Measurements from ENCODE around the gene AKAP5.
"Not testable (repeated sequence)": the region's sequence is repeated elsewhere in the genome, so short reads cannot be mapped to it uniquely, and the experiment has no call there.

Gene AKAP5

GRCh38 chr14:64502887-64503433, 37.7 kb downstream of the AKAP5 start:
- no peak for DNase-seq (ENCODE audit: low read depth)

GRCh38 chr14:64503434-64504309, 38.4 kb downstream of the AKAP5 start, which contains the start of gene ZBTB25:
Gene ZBTB25, minus strand, starts transcription at chr14:64503838. Its CDS starts 13,305 bp downstream, at chr14:64490533.
- peak; percentile 93 for DNase-seq (ENCODE audit: low read depth)

DNA sequence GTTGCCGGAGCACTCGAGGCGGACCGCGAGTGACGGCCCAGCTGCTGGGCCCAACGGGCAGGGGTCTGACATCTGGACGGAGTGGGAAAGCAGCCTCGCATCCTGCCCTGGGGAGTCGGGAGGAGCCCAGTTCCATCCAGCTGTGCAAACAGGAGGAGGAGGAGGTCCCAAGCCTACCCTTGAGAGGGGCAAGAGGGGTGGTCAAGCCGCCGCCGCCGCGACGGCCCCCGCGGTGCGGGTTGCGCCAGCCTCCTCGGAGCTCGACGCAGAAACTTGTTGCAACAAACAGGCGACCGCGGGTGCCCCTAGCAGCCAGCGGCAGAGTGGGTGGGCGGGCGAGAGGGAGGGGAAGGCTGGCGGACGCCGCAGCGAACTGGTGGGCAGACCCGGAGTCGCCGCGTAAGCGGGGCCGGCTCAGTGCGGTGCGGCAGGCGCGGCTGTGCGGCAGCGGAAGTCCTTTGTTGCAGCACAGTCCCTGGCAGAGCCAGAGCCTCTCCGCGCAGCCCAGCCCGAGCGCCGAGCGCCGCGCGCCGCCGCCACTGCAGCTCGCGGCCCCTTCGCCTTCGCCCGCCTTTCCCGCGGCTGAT, 39.1 kb downstream of the AKAP5 start, which contains the start of gene ZBTB1:
Gene ZBTB1, plus strand, starts transcription at position 461 of the 587 bp plus-strand sequence. CDS start 16,735 bp downstream, outside the sequence.
- peak; percentile 55 for DNase-seq (ENCODE audit: low read depth)

DNA sequence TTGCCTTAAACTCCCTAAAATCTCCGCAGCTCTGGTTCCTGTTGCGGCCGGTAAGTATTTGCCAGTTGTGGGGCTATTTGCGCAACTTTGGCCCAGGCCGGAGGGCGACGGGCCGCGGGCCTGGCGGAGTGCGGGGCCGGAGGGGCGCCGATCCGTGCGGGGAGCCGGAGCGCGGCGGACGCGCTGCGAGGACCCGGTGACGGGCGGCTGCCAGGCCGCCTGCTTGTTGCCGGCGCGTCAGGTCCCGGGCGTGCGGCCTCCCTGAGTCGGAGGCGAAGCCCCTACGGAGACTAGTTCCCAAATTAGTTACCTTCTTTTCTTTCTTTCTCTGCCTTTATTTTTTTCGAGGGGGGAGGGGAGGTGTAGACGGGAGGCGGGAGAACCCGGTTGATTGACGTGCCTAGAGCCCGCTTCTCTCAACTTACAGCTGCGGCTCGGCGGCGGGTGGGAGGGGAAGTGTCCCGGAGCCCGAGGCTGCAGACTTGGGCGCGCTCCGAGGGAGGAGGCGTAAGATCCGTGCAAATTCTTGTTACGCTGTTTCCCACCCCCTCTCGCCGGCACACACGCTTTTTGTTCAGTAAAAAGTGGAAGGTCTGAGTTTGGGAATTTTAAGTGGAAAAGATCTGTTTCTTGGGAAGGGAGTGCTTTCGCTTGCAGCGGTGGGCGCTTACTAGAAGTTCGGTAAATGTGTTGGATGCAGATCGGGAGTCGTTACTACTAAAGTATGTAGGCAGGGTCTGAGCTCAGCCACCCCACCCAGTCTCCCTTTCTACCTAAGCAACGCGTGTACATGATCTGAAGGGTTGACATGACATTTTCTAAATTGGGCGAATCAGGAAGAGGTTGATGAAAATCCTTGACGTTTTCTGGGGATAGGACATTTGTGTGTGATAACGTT, 39.8 kb downstream of the AKAP5 start:
- DNase-seq (ENCODE audit: low read depth): peak; percentile 71

DNA sequence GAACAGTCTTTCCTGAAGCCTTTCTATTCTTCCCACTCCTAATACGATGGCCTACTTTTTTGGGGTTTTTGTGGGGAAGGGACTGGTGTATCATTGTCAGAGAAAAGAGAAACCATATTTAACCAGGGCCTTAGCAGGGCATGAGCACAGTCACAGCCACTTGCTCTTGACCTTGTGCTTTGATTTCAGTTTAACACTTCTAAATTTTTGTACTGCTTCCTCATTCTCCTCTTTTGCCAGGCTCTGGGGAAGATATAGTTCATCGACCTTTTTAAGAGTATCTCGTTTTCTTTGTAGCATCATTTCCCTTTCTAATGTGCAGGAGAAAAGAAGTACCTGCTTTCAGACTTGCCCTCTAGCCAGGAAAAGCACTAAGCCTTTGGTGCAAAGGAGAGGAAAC, 41.4 kb downstream of the AKAP5 start:
- no peak for DNase-seq (ENCODE audit: low read depth)

DNA sequence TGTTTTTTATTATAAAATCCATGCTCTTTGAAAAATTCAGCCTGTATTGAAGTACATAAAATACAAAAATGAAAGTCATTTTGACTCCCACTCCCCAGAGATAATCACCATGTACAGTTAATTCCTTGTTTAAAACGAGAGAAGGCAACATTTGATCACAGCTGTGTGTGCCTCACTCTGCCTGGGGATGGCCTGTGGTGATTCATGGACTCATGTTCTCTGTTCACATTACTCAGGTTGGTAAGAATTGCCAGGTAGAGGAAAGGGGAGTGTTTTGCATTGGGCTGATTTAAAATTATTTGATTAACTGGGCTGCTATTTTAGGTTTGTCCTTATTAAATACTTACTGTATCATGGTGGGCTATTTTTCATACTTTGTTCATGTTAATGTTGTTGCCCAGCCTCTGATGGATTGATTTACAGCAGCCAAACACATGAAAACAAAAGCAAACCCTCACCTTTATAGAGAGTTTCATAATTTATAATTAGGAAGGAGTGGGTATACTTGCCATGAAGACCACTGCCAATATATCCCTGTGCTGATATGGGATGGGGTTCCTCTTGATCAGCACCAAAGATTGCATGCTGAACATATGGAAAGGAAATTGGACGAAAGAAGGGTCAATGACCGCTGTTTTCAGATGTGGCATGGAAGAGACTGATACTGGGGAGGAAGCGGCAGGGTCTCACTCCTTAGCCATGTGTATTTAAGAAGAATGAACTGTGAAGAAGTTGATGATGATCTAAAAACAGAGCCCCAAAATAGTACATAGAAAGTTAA, 42.3 kb downstream of the AKAP5 start:
- no peak for DNase-seq (ENCODE audit: low read depth)

DNA sequence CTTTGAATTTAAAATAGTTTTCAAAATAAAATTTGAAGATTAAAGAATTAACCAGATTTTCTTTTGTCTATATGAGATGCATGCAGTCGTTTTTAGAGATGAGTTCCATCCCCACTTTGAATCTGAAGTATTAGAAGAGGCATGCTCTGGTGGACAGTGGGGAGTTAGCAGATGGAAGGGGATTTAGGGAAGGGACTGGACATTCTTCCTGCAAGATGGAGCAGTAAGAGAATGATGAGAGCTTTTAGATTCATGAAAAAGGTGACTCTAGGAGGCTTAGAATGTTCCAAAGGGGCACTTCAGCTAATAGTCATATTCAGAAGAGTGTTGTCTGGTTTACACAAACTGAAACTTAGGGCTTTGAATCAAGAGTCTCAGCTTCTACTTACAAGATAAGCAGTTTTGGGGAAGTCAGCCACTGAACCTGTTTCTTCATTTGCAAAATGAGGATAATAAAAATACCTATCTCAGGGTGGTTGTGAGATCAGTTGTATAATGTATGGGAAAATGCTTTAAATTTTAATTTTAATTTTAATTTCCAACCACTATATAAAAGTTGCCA, 43.0 kb downstream of the AKAP5 start:
- no peak for DNase-seq (ENCODE audit: low read depth)

- DNase-seq (ENCODE audit: low read depth): no peak
These were observed 43.7 kb downstream of the AKAP5 start for GRCh38 chr14:64509036-64509435.

GRCh38 chr14:64510825-64511671, 45.7 kb downstream of the AKAP5 start:
- DNase-seq (ENCODE audit: low read depth): peak; percentile 41

DNA sequence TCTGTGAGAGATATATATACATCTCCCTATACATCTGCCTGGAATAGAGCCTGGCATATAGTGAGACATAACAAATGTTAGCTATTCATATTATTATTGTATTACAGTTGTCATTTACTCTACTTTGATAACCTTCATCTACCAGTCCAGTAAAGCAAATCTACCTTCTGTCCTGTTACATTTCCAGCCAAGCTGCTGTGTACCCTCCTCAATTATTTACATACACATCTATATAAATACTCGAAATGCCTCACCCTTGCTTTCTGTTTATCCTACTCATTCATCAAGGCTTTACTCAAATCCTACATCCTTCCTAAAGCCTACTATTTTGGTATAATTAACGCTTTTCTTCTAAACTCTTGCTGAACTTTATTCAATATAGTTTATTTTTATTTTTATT, 48.0 kb downstream of the AKAP5 start:
- DNase-seq (ENCODE audit: low read depth): no peak

DNA sequence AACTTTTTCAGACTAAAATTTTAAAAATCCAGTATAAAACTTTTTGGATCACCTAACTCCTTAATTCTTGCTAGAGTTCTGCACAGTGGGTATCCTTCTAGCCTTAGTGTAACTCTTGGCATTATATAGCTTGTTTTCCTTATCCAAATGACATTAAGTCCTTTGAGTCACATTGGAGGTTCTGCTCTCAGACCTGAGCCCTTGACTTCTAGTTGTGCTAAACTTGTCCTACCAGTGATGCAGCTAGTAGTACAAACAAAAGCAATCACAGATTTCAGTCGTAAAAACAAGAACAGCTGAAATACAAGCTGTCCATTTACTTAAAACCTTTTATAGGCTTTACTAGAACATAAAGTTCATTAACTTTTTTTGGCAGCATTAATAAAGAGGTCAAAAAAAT, 49.8 kb downstream of the AKAP5 start:
- no peak for DNase-seq (ENCODE audit: low read depth)

GRCh38 chr14:64516969-64517368, 51.7 kb downstream of the AKAP5 start:
- DNase-seq (ENCODE audit: low read depth): no peak

- not testable (repeated sequence) for DNase-seq (ENCODE audit: low read depth)
These were observed 52.4 kb downstream of the AKAP5 start for GRCh38 chr14:64517667-64518066.

DNA sequence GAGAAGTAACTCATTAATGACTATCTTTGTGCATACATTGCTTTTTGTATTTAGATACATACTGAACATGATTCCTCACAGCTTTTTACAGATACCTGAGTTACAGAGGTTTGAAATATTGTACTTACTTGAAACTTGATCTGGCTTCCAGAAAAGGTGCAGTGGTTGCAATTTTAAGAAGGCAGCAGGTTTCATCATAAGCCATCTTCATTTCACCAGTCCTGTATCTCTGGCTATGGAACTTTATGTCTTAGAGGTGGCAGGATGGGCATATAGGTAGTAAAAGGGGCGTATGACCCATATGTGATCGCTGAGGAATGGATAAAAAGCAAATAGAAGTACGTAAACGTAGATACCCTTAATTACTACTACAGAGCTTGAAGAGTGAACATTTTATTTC, 52.9 kb downstream of the AKAP5 start:
- no peak for DNase-seq (ENCODE audit: low read depth)

DNA sequence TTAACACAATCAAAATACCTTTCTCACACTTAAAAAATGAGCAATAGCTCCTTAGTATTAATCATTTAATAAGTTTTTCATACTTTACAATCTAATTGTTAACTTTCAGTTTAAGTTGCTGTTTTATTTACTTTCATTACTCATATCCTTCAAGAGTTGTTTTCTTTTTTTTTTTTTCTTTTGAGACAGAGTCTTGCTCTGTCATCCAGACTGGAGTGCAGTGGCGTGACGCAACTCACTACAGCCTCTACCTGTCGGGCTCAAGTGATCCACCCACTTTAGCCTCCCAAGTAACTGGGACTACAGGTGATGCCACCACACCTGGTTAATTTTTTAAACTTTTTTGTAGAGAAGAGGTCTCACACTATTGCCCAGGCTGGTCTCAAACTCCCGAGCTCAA, 55.4 kb downstream of the AKAP5 start:
- no peak for DNase-seq (ENCODE audit: low read depth)

GRCh38 chr14:64522591-64523355, 57.5 kb downstream of the AKAP5 start:
- no peak for DNase-seq (ENCODE audit: low read depth)
